Left kidney (tissue), 2 donors: ENCODE data around the gene DNASE2. TPM values are rescaled to one million over a fixed set of nuclear protein-coding genes. Genes with fewer than 3 reads are reported as not detected.

Experiments used
- DNase-seq: peaks from one replicate; pipeline ENCODE4 v3.0.0-alpha.2; 2013
- polyA plus RNA-seq: library from polyadenylated mRNA; unstranded; fragments of 120-200 nt; gene quantifications from one replicate; pipeline ENCODE4 v1.2.1, GENCODE V29; 2013; ENCODE audit not compliant: insufficient read length

The DNASE2 gene
- polyA plus RNA-seq, 1 donor, result 9.5 TPM

GRCh38 chr19:12888006-12888603 is 6.9 kb upstream of the DNASE2 start:
- DNase-seq, result no peak

- DNase-seq, result no peak
Measured at GRCh38 chr19:12886969-12887747, 5.9 kb upstream of the DNASE2 start, which contains the start of gene KLF1. Gene KLF1 (minus strand): TSS chr19:12887201. CDS start chr19:12887140, 61 bp downstream.

GRCh38 chr19:12886651-12886968 is 5.4 kb upstream of the DNASE2 start:
- no peak for DNase-seq

GRCh38 chr19:12885749-12886650 is 4.8 kb upstream of the DNASE2 start:
- DNase-seq, result no peak

GRCh38 chr19:12884926-12885748 is 3.9 kb upstream of the DNASE2 start:
- DNase-seq, result peak; percentile 37

GRCh38 chr19:12884627-12884925 is 3.3 kb upstream of the DNASE2 start:
- no peak for DNase-seq

GRCh38 chr19:12884202-12884601 is 3.0 kb upstream of the DNASE2 start:
- no peak for DNase-seq

GRCh38 chr19:12882589-12882988 is 1.3 kb upstream of the DNASE2 start:
- no peak for DNase-seq

- DNase-seq, result no peak
Measured at GRCh38 chr19:12880551-12881171, 588 bp downstream of the DNASE2 start.

GRCh38 chr19:12875086-12875485 is 6.2 kb downstream of the DNASE2 start:
- DNase-seq, result no peak

- no peak for DNase-seq
Measured at GRCh38 chr19:12873891-12874745, 7.1 kb downstream of the DNASE2 start.

GRCh38 chr19:12872941-12873890 is 8.0 kb downstream of the DNASE2 start:
- DNase-seq, result no peak

- DNase-seq, result no peak
Measured at GRCh38 chr19:12872255-12872654, 9.0 kb downstream of the DNASE2 start.

- no peak for DNase-seq
Measured at GRCh38 chr19:12871681-12872080, 9.6 kb downstream of the DNASE2 start.

GRCh38 chr19:12868540-12869112 is 12.6 kb downstream of the DNASE2 start:
- DNase-seq, result no peak

- DNase-seq, result peak; percentile 82
Measured at GRCh38 chr19:12867120-12868099, 13.8 kb downstream of the DNASE2 start.

- DNase-seq, result no peak
Measured at GRCh38 chr19:12866416-12867119, 14.7 kb downstream of the DNASE2 start.
